Measurements from ENCODE around the gene DPYD. TPM values are rescaled to one million over a fixed set of nuclear protein-coding genes. Genes with fewer than 3 reads are reported as not detected.

DPYD gene
- total and polyA plus RNA-seq, 9 of the 15 experiments (the other 6 are each of a cell fraction or from before 2014, with no cell fraction given): 0.03 to 0.25 (median 0.08) TPM; not detected in 2

GRCh38 chr1:97726386-97726785 is 194.4 kb downstream of the DPYD start:
- FAIRE-seq: no peak
- CTCF ChIA-PET (ENCODE audit: low intra/inter-chr PET ratio): no interaction called here
- POLR2A ChIA-PET: no interaction called here
- no peak overlapping the region for H3K4me3 ChIP-seq
- no peaks in the 10 kb centered on the region for H3K4me1 ChIP-seq (replicated peaks in 1 of 2; ENCODE audit: control insufficient read depth in 2 of 2, insufficient read depth in 2 of 2, low read length in 2 of 2)
- no peaks in the 10 kb centered on the region for H4K20me1 ChIP-seq (replicated peaks; ENCODE audit: control insufficient read depth, insufficient read depth, low read length)
- DNase-seq (ENCODE audit: extremely low read depth in 1 of 4, low spot score in 3 of 4): no peak
- H3K79me2 ChIP-seq (ENCODE audit: control insufficient read depth, insufficient read depth, low read length): no peaks in the 10 kb centered on the region
- in situ Hi-C loops (cut with MboI): no loop called here
- H3K9me1 ChIP-seq (ENCODE audit: control insufficient read depth, insufficient read depth, low read length): no peaks in the 10 kb centered on the region
- no peak overlapping the region for H3K27ac ChIP-seq (ENCODE audit: extremely low read depth, low read depth, low read length)
- no peak for ATAC-seq
- H3K27me3 ChIP-seq (ENCODE audit: control insufficient read depth in 2 of 2, insufficient read depth in 2 of 2, low read length in 2 of 2): no peaks in the 10 kb centered on the region
- no peak overlapping the region for H3K4me2 ChIP-seq (ENCODE audit: insufficient read depth, low read length)
- H2AFZ ChIP-seq (ENCODE audit: low read depth, low read length): no peak overlapping the region
- intact Hi-C loops (cut with micrococcal nuclease): no loop called here
- no peaks in the 10 kb centered on the region for H3K36me3 ChIP-seq (ENCODE audit: control insufficient read depth, insufficient read depth, low read length)
- H3K9me3 ChIP-seq (replicated peaks; ENCODE audit: control insufficient read depth, insufficient read depth, low read depth, low read length): no peaks in the 10 kb centered on the region
- BruUV-seq (replicated peaks): no TSS peak
- TF ChIP-seq TAF9B (IDR thresholded peaks at IDR 0.05; ENCODE audit: partially characterized antibody): no peak
- TF ChIP-seq PURB (CRISPR knock-in tag; IDR thresholded peaks at IDR 0.05; ENCODE audit: low read depth): no peak
- no peak for TF ChIP-seq SMARCA5 (IDR thresholded peaks at IDR 0.05)
- TF ChIP-seq GATAD2A (IDR thresholded peaks at IDR 0.05): no peak
- no peak for TF ChIP-seq SRSF1 (IDR thresholded peaks at IDR 0.05; ENCODE audit: low read depth, low read length)
- TF ChIP-seq GTF2A2 (tag; IDR thresholded peaks at IDR 0.05): no peak
- no peak for TF ChIP-seq PML (IDR thresholded peaks at IDR 0.05; ENCODE audit: low read length)
- no peak for TF ChIP-seq ZNF133 (CRISPR knock-in tag; IDR thresholded peaks at IDR 0.05)
- TF ChIP-seq ZNF354B (CRISPR knock-in tag; IDR thresholded peaks at IDR 0.05): no peak
- TF ChIP-seq ZNF75A (CRISPR knock-in tag; IDR thresholded peaks at IDR 0.05): no peak
- no peak for TF ChIP-seq ZBTB1 (CRISPR knock-in tag; IDR thresholded peaks at IDR 0.05; ENCODE audit: borderline replicate concordance, low read depth)
- TF ChIP-seq, protein P1, sequence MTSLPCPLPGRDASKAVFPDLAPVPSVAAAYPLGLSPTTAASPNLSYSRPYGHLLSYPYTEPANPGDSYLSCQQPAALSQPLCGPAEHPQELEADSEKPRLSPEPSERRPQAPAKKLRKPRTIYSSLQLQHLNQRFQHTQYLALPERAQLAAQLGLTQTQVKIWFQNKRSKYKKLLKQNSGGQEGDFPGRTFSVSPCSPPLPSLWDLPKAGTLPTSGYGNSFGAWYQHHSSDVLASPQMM (CRISPR knock-in tag; IDR thresholded peaks at IDR 0.05): no peak
- no peak for TF ChIP-seq RBM25 (IDR thresholded peaks at IDR 0.05; ENCODE audit: low read depth, low read length, severe bottlenecking)
- TF ChIP-seq COPS2 (conservative IDR thresholded peaks at IDR 0.05): no peak
- TF ChIP-seq, protein P2, sequence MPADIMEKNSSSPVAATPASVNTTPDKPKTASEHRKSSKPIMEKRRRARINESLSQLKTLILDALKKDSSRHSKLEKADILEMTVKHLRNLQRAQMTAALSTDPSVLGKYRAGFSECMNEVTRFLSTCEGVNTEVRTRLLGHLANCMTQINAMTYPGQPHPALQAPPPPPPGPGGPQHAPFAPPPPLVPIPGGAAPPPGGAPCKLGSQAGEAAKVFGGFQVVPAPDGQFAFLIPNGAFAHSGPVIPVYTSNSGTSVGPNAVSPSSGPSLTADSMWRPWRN (IDR thresholded peaks at IDR 0.05; ENCODE audit: low read depth): no peak
- TF ChIP-seq ERF (CRISPR knock-in tag; IDR thresholded peaks at IDR 0.05): no peak
- no peak for TF ChIP-seq RBFOX2 (IDR thresholded peaks at IDR 0.05; ENCODE audit: low read depth, low read length)
- no peak overlapping the region for H3K9ac ChIP-seq (ENCODE audit: insufficient read depth in 1 of 2, low read depth in 2 of 2, low read length in 2 of 2)
